ENCODE results near the gene PLD1. TPM values are rescaled to one million over a fixed set of nuclear protein-coding genes. Genes with fewer than 3 reads are reported as not detected.
"Not testable (repeated sequence)": the region's sequence is repeated elsewhere in the genome, so short reads cannot be mapped to it uniquely, and the experiment has no call there.

PLD1 gene
- polyA plus RNA-seq, 1 donor: 15.7 TPM

- DNase-seq: no peak
These were observed 138.6 kb downstream of the PLD1 start for GRCh38 chr3:171671709-171672108.

- DNase-seq: no peak
These were observed 143.8 kb downstream of the PLD1 start for GRCh38 chr3:171666516-171666915.

- no peak for DNase-seq
These were observed 146.5 kb downstream of the PLD1 start for GRCh38 chr3:171663805-171664204.

- no peak for DNase-seq
These were observed 148.8 kb downstream of the PLD1 start for GRCh38 chr3:171661484-171661883.

GRCh38 chr3:171660188-171660587, 150.1 kb downstream of the PLD1 start:
- no peak for DNase-seq

GRCh38 chr3:171658841-171659240, 151.4 kb downstream of the PLD1 start:
- no peak for DNase-seq

GRCh38 chr3:171654809-171655208, 155.5 kb downstream of the PLD1 start:
- DNase-seq: no peak

GRCh38 chr3:171654326-171654725, 156.0 kb downstream of the PLD1 start:
- no peak for DNase-seq

- DNase-seq: no peak
These were observed 156.6 kb downstream of the PLD1 start for GRCh38 chr3:171653701-171654100.

- no peak for DNase-seq
These were observed 157.4 kb downstream of the PLD1 start for GRCh38 chr3:171652932-171653331.

- DNase-seq: no peak
These were observed 160.2 kb downstream of the PLD1 start for GRCh38 chr3:171649911-171650592.

GRCh38 chr3:171649267-171649666, 161.0 kb downstream of the PLD1 start:
- no peak for DNase-seq

- DNase-seq: no peak
These were observed 162.2 kb downstream of the PLD1 start for GRCh38 chr3:171648069-171648468.

GRCh38 chr3:171646357-171647133, 163.7 kb downstream of the PLD1 start:
- peak; percentile 54 for DNase-seq

GRCh38 chr3:171644681-171645080, 165.6 kb downstream of the PLD1 start:
- DNase-seq: no peak

- no peak for DNase-seq
These were observed 166.6 kb downstream of the PLD1 start for GRCh38 chr3:171643681-171644080.

- DNase-seq: no peak
These were observed 167.2 kb downstream of the PLD1 start for GRCh38 chr3:171643033-171643432.

GRCh38 chr3:171640520-171641412, 169.5 kb downstream of the PLD1 start:
- DNase-seq: no peak

- no peak for DNase-seq
These were observed 173.6 kb downstream of the PLD1 start for GRCh38 chr3:171636666-171637065.

GRCh38 chr3:171632766-171633165, 177.5 kb downstream of the PLD1 start:
- DNase-seq: peak; percentile 35

- not testable (repeated sequence) for DNase-seq
These were observed 183.5 kb downstream of the PLD1 start for GRCh38 chr3:171626799-171627198.

GRCh38 chr3:171622126-171622525, 188.2 kb downstream of the PLD1 start:
- DNase-seq: no peak
